HEK293 (cell line): Measurements from ENCODE around the gene MYADML2.

Experiments
- CTCF ChIA-PET: fragments of 350-600 bp; formaldehyde crosslinking; extraction: SDS; loops from one replicate; lab custom pipeline; 2021; ENCODE audit warnings: antibody characterized with exemption; lab: Yijun Ruan, JAX
- POLR2A ChIA-PET: fragments of 300-600 bp; formaldehyde crosslinking; extraction: SDS; loops from one replicate; lab custom pipeline; 2020; ENCODE audit warnings: antibody characterized with exemption, inconsistent platforms; lab: Yijun Ruan, JAX
- H3K27ac ChIP-seq: fragments of 200-500 bp; sonication (Bioruptor generic); 2 replicates; pipeline ENCODE4 v1.5.1; 2014; ENCODE audit warnings: low read depth, low read length, control low read depth, inconsistent platforms; ENCODE audit errors: extremely low read depth
- H3K36me3 ChIP-seq, 2 experiments: fragments of 200-500 bp in 1 of 2; sonication (Bioruptor generic) in 1 of 2; 1 replicate in 1 of 2; 2 replicates in 1 of 2; pipeline ENCODE4 v1.5.1; 2014 to 2017; ENCODE audit warnings: inconsistent platforms in 2 of 2, low read length in 2 of 2; ENCODE audit not compliant: control insufficient read depth in 2 of 2, insufficient read depth in 1 of 2
- H3K4me1 ChIP-seq: fragments of 200-500 bp; sonication (Bioruptor generic); 2 replicates; pipeline ENCODE4 v1.5.1; 2014; ENCODE audit warnings: mild to moderate bottlenecking, low read length, inconsistent platforms; ENCODE audit not compliant: control insufficient read depth, insufficient read depth
- H3K4me3 ChIP-seq: 2 replicates; pipeline ENCODE4 v1.5.1; 2011; ENCODE audit warnings: low read depth, mild to moderate bottlenecking, control low read depth, low read length, moderate library complexity
- H3K9me3 ChIP-seq: fragments of 200-500 bp; sonication (Bioruptor generic); 2 replicates; pipeline ENCODE4 v1.5.1; 2014; ENCODE audit warnings: low read depth, low read length, inconsistent platforms; ENCODE audit not compliant: control insufficient read depth, insufficient read depth
- SCRT1 ChIP-seq: fragments of 450-650 bp; formaldehyde crosslinking; IDR thresholded peaks from 2 replicates; pipeline ENCODE4 v1.5.1; 2016; ENCODE audit warnings: missing biosample characterization, missing genetic modification characterization, borderline replicate concordance
- TCF7L2 ChIP-seq: IDR thresholded peaks from 2 replicates; pipeline ENCODE4 v1.6.1; 2011; ENCODE audit warnings: low read depth, mild to moderate bottlenecking, inconsistent platforms, low read length, moderate library complexity, borderline replicate concordance
- ZFP37 ChIP-seq: fragments of 450-650 bp; formaldehyde crosslinking; IDR thresholded peaks from 2 replicates; pipeline ENCODE4 v1.5.1; 2016; ENCODE audit warnings: missing biosample characterization, missing genetic modification characterization
- ZNF133 ChIP-seq: fragments of 450-650 bp; formaldehyde crosslinking; IDR thresholded peaks from 2 replicates; pipeline ENCODE4 v1.5.1; 2016; ENCODE audit warnings: missing biosample characterization, missing genetic modification characterization
- ZNF211 ChIP-seq: fragments of 450-650 bp; formaldehyde crosslinking; IDR thresholded peaks from 2 replicates; pipeline ENCODE4 v1.5.1; 2016; ENCODE audit warnings: low read depth, missing biosample characterization, missing genetic modification characterization
- ZNF266 ChIP-seq: fragments of 450-650 bp; formaldehyde crosslinking; IDR thresholded peaks from 2 replicates; pipeline ENCODE4 v1.5.1; 2016; ENCODE audit warnings: missing biosample characterization, missing genetic modification characterization, low read depth
- ZNF302 ChIP-seq: fragments of 450-650 bp; formaldehyde crosslinking; IDR thresholded peaks from 2 replicates; pipeline ENCODE4 v1.5.1; 2016; ENCODE audit warnings: missing biosample characterization, missing genetic modification characterization, low read depth
- ZNF37A ChIP-seq: fragments of 450-650 bp; IDR thresholded peaks from 2 replicates; pipeline ENCODE4 v1.5.1; 2018; ENCODE audit warnings: missing biosample characterization, missing genetic modification characterization
- ZNF391 ChIP-seq: fragments of 450-650 bp; formaldehyde crosslinking; IDR thresholded peaks from 2 replicates; pipeline ENCODE4 v1.5.1; 2016; ENCODE audit warnings: low read depth, missing biosample characterization, missing genetic modification characterization, borderline replicate concordance
- ZNF473 ChIP-seq: fragments of 450-650 bp; formaldehyde crosslinking; IDR thresholded peaks from 2 replicates; pipeline ENCODE4 v1.5.1; 2017; ENCODE audit warnings: missing biosample characterization, missing genetic modification characterization
- ZNF521 ChIP-seq: fragments of 450-650 bp; formaldehyde crosslinking; IDR thresholded peaks from 2 replicates; pipeline ENCODE4 v1.5.1; 2017; ENCODE audit warnings: missing biosample characterization, mild to moderate bottlenecking, missing genetic modification characterization
- ZNF560 ChIP-seq: fragments of 450-650 bp; formaldehyde crosslinking; IDR thresholded peaks from 2 replicates; pipeline ENCODE4 v1.5.1; 2017; ENCODE audit warnings: missing biosample characterization, missing genetic modification characterization, borderline replicate concordance
- ZNF585B ChIP-seq: fragments of 450-650 bp; formaldehyde crosslinking; IDR thresholded peaks from 2 replicates; pipeline ENCODE4 v1.5.1; 2016; ENCODE audit warnings: missing biosample characterization, missing genetic modification characterization
- ZNF596 ChIP-seq: fragments of 450-650 bp; IDR thresholded peaks from 2 replicates; pipeline ENCODE4 v1.5.0; 2018; ENCODE audit warnings: missing biosample characterization, mild to moderate bottlenecking, missing genetic modification characterization, moderate library complexity
- ZNF677 ChIP-seq: fragments of 450-650 bp; IDR thresholded peaks from 2 replicates; pipeline ENCODE4 v1.5.0; 2018; ENCODE audit warnings: missing biosample characterization, mild to moderate bottlenecking, missing genetic modification characterization, moderate library complexity
- TF ChIP-seq, protein P1 (sequence below): fragments of 450-650 bp; formaldehyde crosslinking; IDR thresholded peaks from 2 replicates; pipeline ENCODE4 v1.5.1; 2016; ENCODE audit warnings: missing biosample characterization, missing genetic modification characterization
- TF ChIP-seq, protein P2 (sequence below): fragments of 450-650 bp; IDR thresholded peaks from 2 replicates; pipeline ENCODE4 v1.5.1; 2018; ENCODE audit warnings: missing biosample characterization, mild to moderate bottlenecking, missing genetic modification characterization
- TF ChIP-seq, protein P3 (sequence below): fragments of 450-650 bp; formaldehyde crosslinking; IDR thresholded peaks from 2 replicates; pipeline ENCODE4 v1.5.1; 2016; ENCODE audit warnings: missing biosample characterization, missing genetic modification characterization, borderline replicate concordance
- TF ChIP-seq, protein P4 (sequence below): fragments of 450-650 bp; formaldehyde crosslinking; IDR thresholded peaks from 2 replicates; pipeline ENCODE4 v1.5.1; 2016; ENCODE audit warnings: missing biosample characterization, missing genetic modification characterization

The MYADML2 gene

DNA sequence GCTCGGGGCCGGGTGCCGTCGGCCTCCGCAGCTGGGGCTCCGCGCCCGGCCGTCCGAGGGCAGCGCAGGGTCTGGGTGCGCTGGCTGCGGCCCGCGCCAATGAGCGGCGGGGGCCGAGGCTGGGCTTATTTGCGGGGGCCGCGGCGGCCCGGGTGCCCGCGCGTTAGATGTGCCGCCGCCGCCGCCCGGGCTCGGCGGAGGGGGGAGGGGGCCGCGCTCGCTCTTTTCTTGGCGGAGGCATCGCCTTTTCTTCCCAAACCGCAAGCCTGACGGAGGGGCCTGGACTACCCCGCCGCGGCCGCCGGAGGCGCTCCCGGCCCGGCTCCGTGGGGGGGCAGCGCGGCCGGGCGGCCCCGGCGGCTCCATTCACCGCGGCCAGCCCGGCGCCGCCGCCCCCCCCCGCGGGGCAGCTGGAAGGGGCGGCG, 14.1 kb upstream of the MYADML2 start, which contains the start of gene NOTUM:
Gene NOTUM, minus strand, starts transcription at position 101 of the 425 bp plus-strand sequence. CDS start 278 bp downstream, outside the sequence.
- CTCF ChIA-PET = interaction anchor here (0.6 to 3.0 kb wide), 12 partner anchors 16 to 80 kb away, joined by 3 to 105 read pairs (median 5); partner anchors contain the start of genes ASPSCR1, CENPX, LRRC45 and MAFG
- no peaks in the 10 kb centered on the region for H3K9me3 ChIP-seq
- TF ChIP-seq ZNF560 (peak; percentile 65; the same call in 1 of the 2 replicates), ZFP37 (tag by site-specific recombination) (no peak), ZNF37A (tag by site-specific recombination) (no peak), ZNF266 (tag by site-specific recombination) (no peak), ZNF133 (tag by site-specific recombination) (no peak), ZNF302 (tag by site-specific recombination) (no peak), ZNF211 (tag by site-specific recombination) (no peak), TCF7L2 (peak; percentile 50; the same call in 1 of the 2 replicates), ZNF596 (tag by site-specific recombination) (peak; percentile 60; the same call in 1 of the 2 replicates), ZNF677 (tag by site-specific recombination) (peak; percentile 87)
- TF ChIP-seq, all 188 proteins: peak for 4
- Histone ChIP-seq H3K27ac (peak within 1 kb of the TSS; percentile 31; the same call in 1 of the 2 replicates), H3K36me3 (no peaks in the 10 kb centered on the region), H3K4me1 (peaks cover 4% of the 10 kb centered on the region; the same call in 1 of the 2 replicates), H3K4me3 (peak within 1 kb of the TSS; percentile 19)
- POLR2A ChIA-PET = interaction anchor here (0.6 to 2.3 kb wide), 3 partner anchors 23 to 77 kb away, joined by 4 to 16 read pairs (median 11); partner anchors contain the start of gene DCXR

DNA sequence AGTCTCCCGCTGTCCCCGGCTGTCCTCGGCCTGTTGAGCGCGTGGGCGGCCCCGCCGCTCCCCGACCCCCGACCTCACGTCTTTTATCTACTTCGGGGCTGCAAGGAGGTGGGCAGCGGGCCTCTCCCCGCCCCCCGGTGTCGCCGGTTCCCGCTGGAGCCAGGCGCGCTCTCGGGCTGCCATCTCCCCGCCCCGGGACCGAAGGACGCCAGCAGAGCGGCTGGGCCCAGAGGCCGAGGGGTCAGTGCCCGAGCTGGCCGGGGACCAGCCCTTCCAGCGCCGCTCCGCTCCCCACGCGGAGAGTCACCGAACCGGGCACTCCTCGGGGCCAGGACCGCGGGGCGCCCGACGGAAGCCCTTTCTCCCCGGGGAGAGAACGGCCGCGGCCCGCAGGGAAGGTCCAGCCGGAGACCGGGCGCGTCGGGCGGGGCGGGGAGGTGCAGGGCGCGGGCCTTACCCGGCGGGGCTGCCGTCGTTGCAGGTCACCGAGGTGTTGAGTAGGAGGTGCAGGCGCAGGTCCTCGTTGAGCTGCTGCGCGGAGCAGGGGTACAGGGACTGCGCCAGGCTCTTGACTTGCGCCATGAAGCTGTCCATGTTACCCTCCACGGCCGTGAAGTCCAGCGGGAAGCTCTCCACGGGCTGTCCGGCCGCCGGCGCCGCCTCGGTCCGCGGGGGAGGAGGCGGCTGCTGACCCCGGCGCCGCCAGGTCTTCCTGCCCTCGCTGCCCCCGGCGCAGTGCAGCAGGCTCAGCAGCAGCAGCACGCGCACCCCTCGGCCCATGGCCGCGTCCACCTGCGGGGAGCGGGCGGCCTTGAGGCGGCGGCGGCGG, 13.3 kb upstream of the MYADML2 start:
- Histone ChIP-seq H3K4me3 (peak overlapping the region; percentile 19), H3K27ac (peak overlapping the region; percentile 31; the same call in 1 of the 2 replicates), H3K36me3 (no peaks in the 10 kb centered on the region), H3K4me1 (peaks cover 4% of the 10 kb centered on the region; the same call in 1 of the 2 replicates), H3K9me3 (no peaks in the 10 kb centered on the region)
- CTCF ChIA-PET = interaction anchor here (0.6 to 3.0 kb wide), 35 partner anchors 8 to 478 kb away, joined by 3 to 105 read pairs (median 6); partner anchors contain the start of genes ASPSCR1, CENPX, DCXR and LRRC45
- POLR2A ChIA-PET = interaction anchor here (0.6 to 2.3 kb wide), 11 partner anchors 17 to 146 kb away, joined by 3 to 16 read pairs (median 4); partner anchors contain the start of genes ASPSCR1, CENPX, DCXR and FASN
- TF ChIP-seq, protein P1, sequence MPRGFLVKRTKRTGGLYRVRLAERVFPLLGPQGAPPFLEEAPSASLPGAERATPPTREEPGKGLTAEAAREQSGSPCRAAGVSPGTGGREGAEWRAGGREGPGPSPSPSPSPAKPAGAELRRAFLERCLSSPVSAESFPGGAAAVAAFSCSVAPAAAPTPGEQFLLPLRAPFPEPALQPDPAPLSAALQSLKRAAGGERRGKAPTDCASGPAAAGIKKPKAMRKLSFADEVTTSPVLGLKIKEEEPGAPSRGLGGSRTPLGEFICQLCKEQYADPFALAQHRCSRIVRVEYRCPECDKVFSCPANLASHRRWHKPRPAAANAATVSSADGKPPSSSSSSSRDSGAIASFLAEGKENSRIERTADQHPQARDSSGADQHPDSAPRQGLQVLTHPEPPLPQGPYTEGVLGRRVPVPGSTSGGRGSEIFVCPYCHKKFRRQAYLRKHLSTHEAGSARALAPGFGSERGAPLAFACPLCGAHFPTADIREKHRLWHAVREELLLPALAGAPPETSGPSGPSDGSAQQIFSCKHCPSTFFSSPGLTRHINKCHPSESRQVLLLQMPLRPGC = no peak
- no peak for TF ChIP-seq ZNF473 (tag by site-specific recombination)
- no peak for TF ChIP-seq ZNF521
- TF ChIP-seq, protein P2, sequence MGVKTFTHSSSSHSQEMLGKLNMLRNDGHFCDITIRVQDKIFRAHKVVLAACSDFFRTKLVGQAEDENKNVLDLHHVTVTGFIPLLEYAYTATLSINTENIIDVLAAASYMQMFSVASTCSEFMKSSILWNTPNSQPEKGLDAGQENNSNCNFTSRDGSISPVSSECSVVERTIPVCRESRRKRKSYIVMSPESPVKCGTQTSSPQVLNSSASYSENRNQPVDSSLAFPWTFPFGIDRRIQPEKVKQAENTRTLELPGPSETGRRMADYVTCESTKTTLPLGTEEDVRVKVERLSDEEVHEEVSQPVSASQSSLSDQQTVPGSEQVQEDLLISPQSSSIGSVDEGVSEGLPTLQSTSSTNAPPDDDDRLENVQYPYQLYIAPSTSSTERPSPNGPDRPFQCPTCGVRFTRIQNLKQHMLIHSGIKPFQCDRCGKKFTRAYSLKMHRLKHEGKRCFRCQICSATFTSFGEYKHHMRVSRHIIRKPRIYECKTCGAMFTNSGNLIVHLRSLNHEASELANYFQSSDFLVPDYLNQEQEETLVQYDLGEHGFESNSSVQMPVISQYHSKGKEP = no peak
- TF ChIP-seq, protein P3, sequence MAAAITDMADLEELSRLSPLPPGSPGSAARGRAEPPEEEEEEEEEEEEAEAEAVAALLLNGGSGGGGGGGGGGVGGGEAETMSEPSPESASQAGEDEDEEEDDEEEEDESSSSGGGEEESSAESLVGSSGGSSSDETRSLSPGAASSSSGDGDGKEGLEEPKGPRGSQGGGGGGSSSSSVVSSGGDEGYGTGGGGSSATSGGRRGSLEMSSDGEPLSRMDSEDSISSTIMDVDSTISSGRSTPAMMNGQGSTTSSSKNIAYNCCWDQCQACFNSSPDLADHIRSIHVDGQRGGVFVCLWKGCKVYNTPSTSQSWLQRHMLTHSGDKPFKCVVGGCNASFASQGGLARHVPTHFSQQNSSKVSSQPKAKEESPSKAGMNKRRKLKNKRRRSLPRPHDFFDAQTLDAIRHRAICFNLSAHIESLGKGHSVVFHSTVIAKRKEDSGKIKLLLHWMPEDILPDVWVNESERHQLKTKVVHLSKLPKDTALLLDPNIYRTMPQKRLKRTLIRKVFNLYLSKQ (tag by site-specific recombination) = no peak
- TF ChIP-seq, protein P4, sequence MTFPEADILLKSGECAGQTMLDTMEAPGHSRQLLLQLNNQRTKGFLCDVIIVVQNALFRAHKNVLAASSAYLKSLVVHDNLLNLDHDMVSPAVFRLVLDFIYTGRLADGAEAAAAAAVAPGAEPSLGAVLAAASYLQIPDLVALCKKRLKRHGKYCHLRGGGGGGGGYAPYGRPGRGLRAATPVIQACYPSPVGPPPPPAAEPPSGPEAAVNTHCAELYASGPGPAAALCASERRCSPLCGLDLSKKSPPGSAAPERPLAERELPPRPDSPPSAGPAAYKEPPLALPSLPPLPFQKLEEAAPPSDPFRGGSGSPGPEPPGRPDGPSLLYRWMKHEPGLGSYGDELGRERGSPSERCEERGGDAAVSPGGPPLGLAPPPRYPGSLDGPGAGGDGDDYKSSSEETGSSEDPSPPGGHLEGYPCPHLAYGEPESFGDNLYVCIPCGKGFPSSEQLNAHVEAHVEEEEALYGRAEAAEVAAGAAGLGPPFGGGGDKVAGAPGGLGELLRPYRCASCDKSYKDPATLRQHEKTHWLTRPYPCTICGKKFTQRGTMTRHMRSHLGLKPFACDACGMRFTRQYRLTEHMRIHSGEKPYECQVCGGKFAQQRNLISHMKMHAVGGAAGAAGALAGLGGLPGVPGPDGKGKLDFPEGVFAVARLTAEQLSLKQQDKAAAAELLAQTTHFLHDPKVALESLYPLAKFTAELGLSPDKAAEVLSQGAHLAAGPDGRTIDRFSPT (tag by site-specific recombination) = peak; percentile 24; the same call in 1 of the 2 replicates
- no peak for TF ChIP-seq SCRT1 (tag by site-specific recombination)
- no peak for TF ChIP-seq ZNF391 (tag by site-specific recombination)
- no peak for TF ChIP-seq ZNF585B (tag by site-specific recombination)
- TF ChIP-seq ZNF596 (tag by site-specific recombination) = no peak
